Spleen (tissue), 11 donors: ENCODE measurements around the gene ANP32B. TPM values are rescaled to one million over a fixed set of nuclear protein-coding genes. Genes with fewer than 3 reads are reported as not detected.
A peak's percentile ranks its signal among the peaks of the same experiment; 100 is the strongest.

Experiments used
- DNase-seq: peaks from one replicate; pipeline ENCODE4 v3.0.0-alpha.2; 2020
- H3K27ac ChIP-seq, 8 donors: fragments of 200-600 bp; sonication (generic) in 7 of 8; 1 replicate in 4 of 8; 2 replicates in 4 of 8; pipeline versions ENCODE4 v1.5.0 to v1.8.0; 2016 to 2021; ENCODE audit warnings: inconsistent platforms in 4 of 8, mild to moderate bottlenecking in 4 of 8, moderate library complexity in 1 of 8
- H3K27me3 ChIP-seq, 7 donors: fragments of 200-600 bp; sonication (generic) in 6 of 7; replicated peaks in 1 of 7; 1 replicate in 4 of 7; 2 replicates in 3 of 7; pipeline versions ENCODE4 v1.5.0 to v1.8.0; 2016 to 2021; ENCODE audit warnings: inconsistent platforms in 3 of 7, mild to moderate bottlenecking in 1 of 7
- H3K36me3 ChIP-seq, 6 donors: fragments of 200-600 bp; sonication (generic) in 5 of 6; 1 replicate in 4 of 6; 2 replicates in 2 of 6; pipeline versions ENCODE4 v1.5.0 to v1.8.0; 2016 to 2021; ENCODE audit warnings: inconsistent platforms in 2 of 6
- H3K4me1 ChIP-seq, 6 donors: fragments of 200-600 bp; sonication (generic) in 5 of 6; 1 replicate in 3 of 6; 2 replicates in 3 of 6; pipeline versions ENCODE4 v1.5.0 to v1.8.0; 2016 to 2021; ENCODE audit warnings: inconsistent platforms in 3 of 6
- H3K4me3 ChIP-seq, 8 donors: fragments of 200-600 bp; sonication (generic) in 7 of 8; 1 replicate in 4 of 8; 2 replicates in 4 of 8; pipeline versions ENCODE4 v1.5.0 to v1.8.0; 2016 to 2021; ENCODE audit warnings: inconsistent platforms in 4 of 8, mild to moderate bottlenecking in 4 of 8, moderate library complexity in 2 of 8
- H3K9me3 ChIP-seq, 8 donors: fragments of 200-600 bp; sonication (generic) in 7 of 8; 1 replicate in 4 of 8; 2 replicates in 4 of 8; pipeline versions ENCODE4 v1.5.0 to v1.8.0; 2016 to 2021; ENCODE audit warnings: inconsistent platforms in 4 of 8
- CTCF ChIP-seq, 11 experiments: fragments of 200-600 bp in 7 of 11; fragments of 450-650 bp in 4 of 11; sonication (generic) in 4 of 11; IDR thresholded peaks in 8 of 11; conservative IDR thresholded peaks in 3 of 11; 1 replicate in 7 of 11; 2 replicates in 4 of 11; pipeline versions ENCODE4 v1.4.0 to v1.8.0; 2016 to 2021; ENCODE audit warnings: antibody characterized with exemption in 11 of 11, inconsistent platforms in 4 of 11, mild to moderate bottlenecking in 1 of 11
- POLR2A ChIP-seq, 3 donors: fragments of 450-650 bp; IDR thresholded peaks; one replicate each; pipeline ENCODE4 v1.5.1; 2017; ENCODE audit warnings: antibody characterized with exemption in 3 of 3, mild to moderate bottlenecking in 1 of 3
- POLR2AphosphoS5 ChIP-seq, 3 donors: sonication (generic); formaldehyde crosslinking; IDR thresholded peaks; one replicate each; pipeline ENCODE4 v1.5.1; 2017; ENCODE audit warnings: antibody characterized with exemption in 3 of 3
- WGBS, 5 donors: extraction: QIAGEN DNeasy Blood & Tissue Kit in 3 of 5; methylation state at CpG; one replicate each; pipeline versions ENCODE4 v1.1.5 to v1.1.7; 2013 to 2018; 5-methylcytosine and 5-hydroxymethylcytosine counted together
- intact Hi-C: fragments of 100-400 bp; cut with DNase I; formaldehyde crosslinking; loops from one replicate; pipeline ENCODE4 v1.15.0; 2023; ENCODE audit warnings: low total_unique reads
- polyA plus RNA-seq, 3 donors: library from polyadenylated mRNA; stranded (reverse); fragments of 200-250 nt; gene quantifications; one replicate each; pipeline ENCODE4 v1.2.1, GENCODE V29; 2013
- total RNA-seq, 7 donors: library from RNA; depleted of rRNA in 3 of 7; stranded (reverse); fragments of >200 nt in 3 of 7; fragmentation: NEBNext Ultra II Directional in 4 of 7; extraction: Animal tissue kit (Norgen Biotek cat#: 25700) in 4 of 7; gene quantifications; one replicate each; pipeline versions ENCODE4 v1.1.0 to v1.2.1, GENCODE V29; 2016 to 2021
- donor health status: healthy with polysubstance abuse.
- donor health status: DM: no; HTN: no; CAD: no; lungs with moderate emphysema.
- donor health status: DM: no; HTN: no; CAD: no.
- donor health status: Bipolar disorder and iron deficiency.
- donor health status: healthy.
- donor health status: DM: no; HTN: no; CAD: no.
- donor health status: DM: yes; HTN: yes; CAD: no.

Gene ANP32B
- total and polyA plus RNA-seq, 10 donors, result 39.1 to 156 (median 113) TPM

- Histone ChIP-seq H3K27me3 (no peaks in the 10 kb centered on the region), H3K4me3 (no peak overlapping the region), H3K27ac (no peak overlapping the region), H3K9me3 (no peaks in the 10 kb centered on the region), H3K4me1 (peaks cover 6 to 34% (median 28%) of the 10 kb centered on the region in 6 donors), H3K36me3 (peaks cover 0 to 4% (median 0%) of the 10 kb centered on the region in 6 donors)
- intact Hi-C loops, result no loop called here
- DNase-seq, result no peak
- WGBS, 5 donors, result 93 to 100% (median 95%) methylated on average over 6 to 7 of the region's 7 CpGs
- no peak for TF ChIP-seq POLR2A (IDR thresholded peaks at IDR 0.05)
- TF ChIP-seq CTCF (IDR thresholded peaks at IDR 0.05 in 8 of 11, conservative IDR thresholded peaks at IDR 0.05 in 3 of 11), result no peak
- TF ChIP-seq POLR2AphosphoS5 (IDR thresholded peaks at IDR 0.05), result no peak
Observed at GRCh38 chr9:98054376-98054951, 71.3 kb downstream of the ANP32B start.

GRCh38 chr9:98056269-98057137, 73.4 kb downstream of the ANP32B start, which contains the start of gene NANS:
Gene NANS (plus strand): TSS chr9:98056732. CDS start chr9:98056809, 77 bp downstream.
- Histone ChIP-seq H3K36me3 (peaks cover 0 to 17% (median 7%) of the 10 kb centered on the region in 6 donors), H3K4me3 (peak within 1 kb of the TSS; percentile 77 to 96 (median 84)), H3K4me1 (peaks cover 6 to 46% (median 34%) of the 10 kb centered on the region in 6 donors), H3K27me3 (no peaks in the 10 kb centered on the region), H3K9me3 (no peaks in the 10 kb centered on the region), H3K27ac (peak within 1 kb of the TSS; percentile 89 to 99 (median 97))
- TF ChIP-seq POLR2AphosphoS5 (IDR thresholded peaks at IDR 0.05) (peak; percentile 97 to 99 (median 98)), POLR2A (IDR thresholded peaks at IDR 0.05) (peak; percentile 57 to 96 (median 80)), CTCF (IDR thresholded peaks at IDR 0.05 in 8 of 11, conservative IDR thresholded peaks at IDR 0.05 in 3 of 11) (peak in 3 of 11 experiments; percentile 18 to 35 (median 33))
- intact Hi-C loops, result no loop called here
- WGBS, 5 donors, result 0 to 1% (median 0%) methylated on average over 15 to 80 of the region's 80 CpGs
- peak; percentile 99 for DNase-seq

- no peak for DNase-seq
Observed at GRCh38 chr9:98057138-98057799, 74.1 kb downstream of the ANP32B start.

More at GRCh38 chr9:98057138-98057799, 74.1 kb downstream of the ANP32B start:
- peak overlapping the region; percentile 89 to 99 (median 97) for H3K27ac ChIP-seq
- TF ChIP-seq CTCF (IDR thresholded peaks at IDR 0.05 in 8 of 11, conservative IDR thresholded peaks at IDR 0.05 in 3 of 11) (no peak), POLR2AphosphoS5 (IDR thresholded peaks at IDR 0.05) (no peak), POLR2A (IDR thresholded peaks at IDR 0.05) (no peak)
- peak overlapping the region; percentile 77 to 96 (median 84) for H3K4me3 ChIP-seq
- H3K36me3 ChIP-seq, result peaks cover 0 to 25% (median 15%) of the 10 kb centered on the region in 6 donors
- WGBS, 5 donors, result 3 to 8% (median 5%) methylated on average over 14 of the region's 14 CpGs
- intact Hi-C loops, result no loop called here
- no peaks in the 10 kb centered on the region for H3K27me3 ChIP-seq
- peaks cover 6 to 46% (median 34%) of the 10 kb centered on the region in 6 donors for H3K4me1 ChIP-seq
- H3K9me3 ChIP-seq, result no peaks in the 10 kb centered on the region
